ENCODE measurements around the gene CCDC157.

CCDC157 gene

GRCh38 chr22:30365891-30366290 is 9.1 kb downstream of the CCDC157 start:
- H3K9ac ChIP-seq, result no peak overlapping the region
- H3K79me2 ChIP-seq, result no peaks in the 10 kb centered on the region
- H3K4me2 ChIP-seq (ENCODE audit: low read length), result no peak overlapping the region
- no peaks in the 10 kb centered on the region for H3K4me1 ChIP-seq
- TF ChIP-seq, protein P1, sequence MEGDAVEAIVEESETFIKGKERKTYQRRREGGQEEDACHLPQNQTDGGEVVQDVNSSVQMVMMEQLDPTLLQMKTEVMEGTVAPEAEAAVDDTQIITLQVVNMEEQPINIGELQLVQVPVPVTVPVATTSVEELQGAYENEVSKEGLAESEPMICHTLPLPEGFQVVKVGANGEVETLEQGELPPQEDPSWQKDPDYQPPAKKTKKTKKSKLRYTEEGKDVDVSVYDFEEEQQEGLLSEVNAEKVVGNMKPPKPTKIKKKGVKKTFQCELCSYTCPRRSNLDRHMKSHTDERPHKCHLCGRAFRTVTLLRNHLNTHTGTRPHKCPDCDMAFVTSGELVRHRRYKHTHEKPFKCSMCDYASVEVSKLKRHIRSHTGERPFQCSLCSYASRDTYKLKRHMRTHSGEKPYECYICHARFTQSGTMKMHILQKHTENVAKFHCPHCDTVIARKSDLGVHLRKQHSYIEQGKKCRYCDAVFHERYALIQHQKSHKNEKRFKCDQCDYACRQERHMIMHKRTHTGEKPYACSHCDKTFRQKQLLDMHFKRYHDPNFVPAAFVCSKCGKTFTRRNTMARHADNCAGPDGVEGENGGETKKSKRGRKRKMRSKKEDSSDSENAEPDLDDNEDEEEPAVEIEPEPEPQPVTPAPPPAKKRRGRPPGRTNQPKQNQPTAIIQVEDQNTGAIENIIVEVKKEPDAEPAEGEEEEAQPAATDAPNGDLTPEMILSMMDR (IDR thresholded peaks at IDR 0.05), result no peak
- H2AFZ ChIP-seq, result no peak overlapping the region
- no peaks in the 10 kb centered on the region for H3K9me3 ChIP-seq (ENCODE audit: control insufficient read depth, low read length)
- no peak overlapping the region for H3K4me3 ChIP-seq (ENCODE audit: low read depth, low read length)
- H3K27me3 ChIP-seq (ENCODE audit: control insufficient read depth, insufficient read depth, low read length), result no peaks in the 10 kb centered on the region
- no peak overlapping the region for H3K27ac ChIP-seq
- no peaks in the 10 kb centered on the region for H3K36me3 ChIP-seq (ENCODE audit: control insufficient read depth, insufficient read depth, low read length)

- Histone ChIP-seq H2AFZ (no peak overlapping the region), H3K79me2 (no peaks in the 10 kb centered on the region), H3K27ac (no peak overlapping the region), H3K4me1 (no peaks in the 10 kb centered on the region), H3K9me3 (ENCODE audit: control insufficient read depth, low read length) (no peaks in the 10 kb centered on the region), H3K9ac (no peak overlapping the region), H3K4me3 (ENCODE audit: low read depth, low read length) (no peak overlapping the region), H3K36me3 (ENCODE audit: control insufficient read depth, insufficient read depth, low read length) (no peaks in the 10 kb centered on the region), H3K4me2 (ENCODE audit: low read length) (no peak overlapping the region), H3K27me3 (ENCODE audit: control insufficient read depth, insufficient read depth, low read length) (no peaks in the 10 kb centered on the region)
- TF ChIP-seq, protein P1 (IDR thresholded peaks at IDR 0.05), result no peak
These were observed 11.6 kb downstream of the CCDC157 start for GRCh38 chr22:30368420-30368819.

GRCh38 chr22:30370641-30371230 is 13.9 kb downstream of the CCDC157 start:
- Histone ChIP-seq H2AFZ (no peak overlapping the region), H3K36me3 (ENCODE audit: control insufficient read depth, insufficient read depth, low read length) (no peaks in the 10 kb centered on the region), H3K27me3 (ENCODE audit: control insufficient read depth, insufficient read depth, low read length) (no peaks in the 10 kb centered on the region), H3K27ac (no peak overlapping the region), H3K4me3 (ENCODE audit: low read depth, low read length) (no peak overlapping the region), H3K79me2 (no peaks in the 10 kb centered on the region), H3K4me2 (ENCODE audit: low read length) (no peak overlapping the region), H3K9ac (no peak overlapping the region), H3K4me1 (no peaks in the 10 kb centered on the region), H3K9me3 (ENCODE audit: control insufficient read depth, low read length) (no peaks in the 10 kb centered on the region)
- TF ChIP-seq, protein P1 (IDR thresholded peaks at IDR 0.05), result no peak

GRCh38 chr22:30371321-30371720 is 14.5 kb downstream of the CCDC157 start:
- H3K9ac ChIP-seq, result no peak overlapping the region
- H3K9me3 ChIP-seq (ENCODE audit: control insufficient read depth, low read length), result no peaks in the 10 kb centered on the region
- no peak overlapping the region for H3K4me3 ChIP-seq (ENCODE audit: low read depth, low read length)
- H3K27ac ChIP-seq, result no peak overlapping the region
- H3K36me3 ChIP-seq (ENCODE audit: control insufficient read depth, insufficient read depth, low read length), result no peaks in the 10 kb centered on the region
- H3K27me3 ChIP-seq (ENCODE audit: control insufficient read depth, insufficient read depth, low read length), result no peaks in the 10 kb centered on the region
- no peaks in the 10 kb centered on the region for H3K79me2 ChIP-seq
- H3K4me2 ChIP-seq (ENCODE audit: low read length), result no peak overlapping the region
- no peaks in the 10 kb centered on the region for H3K4me1 ChIP-seq
- TF ChIP-seq, protein P1 (IDR thresholded peaks at IDR 0.05), result no peak
- H2AFZ ChIP-seq, result no peak overlapping the region

- H3K27ac ChIP-seq, result no peak overlapping the region
- H3K4me2 ChIP-seq (ENCODE audit: low read length), result no peak overlapping the region
- H2AFZ ChIP-seq, result no peak overlapping the region
- H3K79me2 ChIP-seq, result no peaks in the 10 kb centered on the region
- H3K36me3 ChIP-seq (ENCODE audit: control insufficient read depth, insufficient read depth, low read length), result no peaks in the 10 kb centered on the region
- no peaks in the 10 kb centered on the region for H3K9me3 ChIP-seq (ENCODE audit: control insufficient read depth, low read length)
- no peak overlapping the region for H3K9ac ChIP-seq
- H3K27me3 ChIP-seq (ENCODE audit: control insufficient read depth, insufficient read depth, low read length), result no peaks in the 10 kb centered on the region
- TF ChIP-seq, protein P1 (IDR thresholded peaks at IDR 0.05), result no peak
- H3K4me3 ChIP-seq (ENCODE audit: low read depth, low read length), result no peak overlapping the region
- H3K4me1 ChIP-seq, result no peaks in the 10 kb centered on the region
These were observed 15.2 kb downstream of the CCDC157 start for GRCh38 chr22:30371981-30372380.
